HepG2 (cell line): ENCODE results near the gene SYT11.

Source experiments
- ARNT ChIP-seq: fragments of 450-650 bp; IDR thresholded peaks from 2 replicates; pipeline ENCODE4 v1.6.1; 2017
- CTCF ChIP-seq: sonication (generic); formaldehyde crosslinking; IDR thresholded peaks from 2 replicates; pipeline ENCODE4 v1.5.0; 2020; ENCODE audit warnings: mild to moderate bottlenecking, missing genetic modification reagents, moderate library complexity
- MAZ ChIP-seq, 2 experiments: sonication (generic) in 1 of 2; formaldehyde crosslinking in 1 of 2; IDR thresholded peaks; 2 replicates each; pipeline versions ENCODE4 v1.5.0 to v1.6.1; 2012 to 2020; ENCODE audit warnings: low read depth in 2 of 2, mild to moderate bottlenecking in 2 of 2, borderline replicate concordance in 1 of 2, improper control_type of control experiment in 1 of 2, low read length in 1 of 2, missing genetic modification reagents in 1 of 2, moderate library complexity in 1 of 2
- ZNF335 ChIP-seq: sonication (generic); formaldehyde crosslinking; IDR thresholded peaks from 2 replicates; pipeline ENCODE4 v1.4.0; 2020; ENCODE audit warnings: missing genetic modification reagents

- no peak for TF ChIP-seq CTCF
- TF ChIP-seq ARNT, result no peak
- TF ChIP-seq ZNF335 (CRISPR knock-in tag), result no peak
- TF ChIP-seq MAZ (IDR thresholded peaks at IDR 0.05; ENCODE audit: borderline replicate concordance, low read depth, low read length), result no peak
- no peak for TF ChIP-seq MAZ (CRISPR knock-in tag; IDR thresholded peaks at IDR 0.05; ENCODE audit: low read depth)
Measured at GRCh38 chr1:155856257-155856974, 3.0 kb upstream of the SYT11 start.
